Panc1 (cell line): ENCODE results near the gene ABCB4. TPM values are rescaled to one million over a fixed set of nuclear protein-coding genes. Genes with fewer than 3 reads are reported as not detected.

Source experiments
- ATAC-seq: fragments of 200-7000 bp; cut with Tn5 transposase; 2 replicates; pipeline ENCODE4 v1.9.1; 2020; ENCODE audit warnings: mild to moderate bottlenecking, moderate library complexity
- BruUV-seq: library from RNA; stranded (reverse); fragments of 400-500 nt; replicated peaks from 2 replicates; lab custom pipeline; 2021; lab: Mats Ljungman, UMichigan
- CTCF ChIA-PET: fragments of 300-600 bp; sonication (Branson Sonifier 250); formaldehyde crosslinking; loops from one replicate; lab custom pipeline; 2022; ENCODE audit warnings: antibody characterized with exemption; lab: Charles Lee
- POLR2A ChIA-PET: fragments of 300-600 bp; sonication (Branson Sonifier 250); formaldehyde crosslinking; loops from one replicate; lab custom pipeline; 2022; ENCODE audit warnings: antibody characterized with exemption; lab: Charles Lee
- DNase-seq: peaks from one replicate; pipeline ENCODE4 v3.0.0-alpha.2; 2010; ENCODE audit warnings: low read depth, low spot score
- H3K27ac ChIP-seq: 2 replicates; pipeline ENCODE4 v1.5.1; 2011; ENCODE audit warnings: mild to moderate bottlenecking, low read length, inconsistent platforms
- H3K27me3 ChIP-seq: fragments of 200-500 bp; sonication (Bioruptor generic); 2 replicates; pipeline ENCODE4 v1.6.0; 2014; ENCODE audit warnings: low read length, inconsistent platforms; ENCODE audit not compliant: control insufficient read depth, insufficient read depth
- H3K36me3 ChIP-seq: fragments of 200-500 bp; sonication (Bioruptor generic); 2 replicates; pipeline ENCODE4 v1.5.1; 2014; ENCODE audit warnings: inconsistent platforms, mild to moderate bottlenecking, low read length, moderate library complexity; ENCODE audit not compliant: control insufficient read depth, insufficient read depth
- H3K4me1 ChIP-seq: 2 replicates; pipeline ENCODE4 v1.5.1; 2011; ENCODE audit warnings: inconsistent platforms, mild to moderate bottlenecking, low read length, moderate library complexity; ENCODE audit not compliant: control insufficient read depth, insufficient read depth
- H3K4me3 ChIP-seq, 2 experiments: 2 replicates each; pipeline ENCODE4 v1.5.1; 2011 to 2012; ENCODE audit warnings: low read depth in 2 of 2, low read length in 2 of 2, mild to moderate bottlenecking in 2 of 2, inconsistent platforms in 1 of 2, moderate library complexity in 1 of 2
- H3K9me3 ChIP-seq: fragments of 200-500 bp; sonication (Bioruptor generic); 2 replicates; pipeline ENCODE4 v1.5.1; 2014; ENCODE audit warnings: low read depth, mild to moderate bottlenecking, inconsistent platforms, low read length, moderate library complexity; ENCODE audit not compliant: control insufficient read depth, insufficient read depth
- POLR2AphosphoS5 ChIP-seq: IDR thresholded peaks from 2 replicates; pipeline ENCODE4 v1.6.1; 2012; ENCODE audit warnings: mild to moderate bottlenecking, low read depth, low read length, moderate library complexity
- SIN3A ChIP-seq: IDR thresholded peaks from 2 replicates; pipeline ENCODE4 v1.6.1; 2012; ENCODE audit warnings: low read depth, mild to moderate bottlenecking, low read length, moderate library complexity, borderline replicate concordance; ENCODE audit not compliant: insufficient read depth
- TCF7L2 ChIP-seq: IDR thresholded peaks from 2 replicates; pipeline ENCODE4 v1.6.1; 2011; ENCODE audit warnings: mild to moderate bottlenecking, low read depth, low read length, inconsistent platforms
- in situ Hi-C: cut with HindIII; loops from 2 replicates; pipeline ENCODE4 v1.10.0; 2016; ENCODE audit warnings: low sequenced_read_pairs, low pct_unique_long_range_greater_than_20kb
- intact Hi-C: fragments of 100-400 bp; cut with micrococcal nuclease; formaldehyde crosslinking; loops from one replicate; pipeline ENCODE4 v1.10.0; 2022; ENCODE audit not compliant: unreplicated experiment
- total RNA-seq: library from RNA; stranded (reverse); gene quantifications from one replicate; pipeline ENCODE4 v1.2.1, GENCODE V29; 2021; ENCODE audit not compliant: unreplicated experiment
- TF ChIP-seq, protein P1 (sequence below), 2 experiments: IDR thresholded peaks; 2 replicates each; pipeline ENCODE4 v1.6.1; 2011 to 2012; ENCODE audit warnings: low read depth in 2 of 2, control low read depth in 1 of 2, low read length in 1 of 2, mild to moderate bottlenecking in 1 of 2, moderate library complexity in 1 of 2; ENCODE audit not compliant: insufficient read depth in 1 of 2
- TF ChIP-seq, protein P2 (sequence below): fragments of 450-650 bp; IDR thresholded peaks from 2 replicates; pipeline ENCODE4 v1.5.1; 2017; ENCODE audit warnings: mild to moderate bottlenecking

Gene ABCB4
- total RNA-seq, 1 experiment from 2014 or later = 0.18 TPM

DNA sequence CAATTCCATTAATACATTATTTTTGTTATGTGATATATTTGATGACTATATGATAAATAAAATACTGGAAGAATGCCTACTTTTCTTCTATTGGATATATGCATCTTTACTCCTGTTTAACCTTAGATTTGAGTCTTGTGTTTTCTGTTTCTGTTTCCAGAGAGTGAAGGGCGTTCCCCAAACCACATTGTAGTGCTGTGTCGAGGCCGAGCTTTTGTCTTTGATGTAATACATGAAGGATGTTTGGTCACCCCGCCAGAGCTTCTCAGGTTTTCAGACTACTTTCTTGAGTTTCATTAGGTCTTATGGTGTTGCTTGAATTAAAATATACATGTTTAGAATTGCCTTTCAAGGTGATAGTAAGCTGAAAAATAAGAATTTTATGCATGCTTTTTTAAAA is 106.3 kb downstream of the ABCB4 start:
- Histone ChIP-seq H3K4me3 (no peak overlapping the region), H3K27me3 (no peaks in the 10 kb centered on the region), H3K27ac (no peak overlapping the region), H3K9me3 (no peaks in the 10 kb centered on the region), H3K36me3 (no peaks in the 10 kb centered on the region), H3K4me1 (no peaks in the 10 kb centered on the region)
- CTCF ChIA-PET = no interaction called here
- in situ Hi-C loops = no loop called here
- POLR2A ChIA-PET = no interaction called here
- TF ChIP-seq, protein P1, sequence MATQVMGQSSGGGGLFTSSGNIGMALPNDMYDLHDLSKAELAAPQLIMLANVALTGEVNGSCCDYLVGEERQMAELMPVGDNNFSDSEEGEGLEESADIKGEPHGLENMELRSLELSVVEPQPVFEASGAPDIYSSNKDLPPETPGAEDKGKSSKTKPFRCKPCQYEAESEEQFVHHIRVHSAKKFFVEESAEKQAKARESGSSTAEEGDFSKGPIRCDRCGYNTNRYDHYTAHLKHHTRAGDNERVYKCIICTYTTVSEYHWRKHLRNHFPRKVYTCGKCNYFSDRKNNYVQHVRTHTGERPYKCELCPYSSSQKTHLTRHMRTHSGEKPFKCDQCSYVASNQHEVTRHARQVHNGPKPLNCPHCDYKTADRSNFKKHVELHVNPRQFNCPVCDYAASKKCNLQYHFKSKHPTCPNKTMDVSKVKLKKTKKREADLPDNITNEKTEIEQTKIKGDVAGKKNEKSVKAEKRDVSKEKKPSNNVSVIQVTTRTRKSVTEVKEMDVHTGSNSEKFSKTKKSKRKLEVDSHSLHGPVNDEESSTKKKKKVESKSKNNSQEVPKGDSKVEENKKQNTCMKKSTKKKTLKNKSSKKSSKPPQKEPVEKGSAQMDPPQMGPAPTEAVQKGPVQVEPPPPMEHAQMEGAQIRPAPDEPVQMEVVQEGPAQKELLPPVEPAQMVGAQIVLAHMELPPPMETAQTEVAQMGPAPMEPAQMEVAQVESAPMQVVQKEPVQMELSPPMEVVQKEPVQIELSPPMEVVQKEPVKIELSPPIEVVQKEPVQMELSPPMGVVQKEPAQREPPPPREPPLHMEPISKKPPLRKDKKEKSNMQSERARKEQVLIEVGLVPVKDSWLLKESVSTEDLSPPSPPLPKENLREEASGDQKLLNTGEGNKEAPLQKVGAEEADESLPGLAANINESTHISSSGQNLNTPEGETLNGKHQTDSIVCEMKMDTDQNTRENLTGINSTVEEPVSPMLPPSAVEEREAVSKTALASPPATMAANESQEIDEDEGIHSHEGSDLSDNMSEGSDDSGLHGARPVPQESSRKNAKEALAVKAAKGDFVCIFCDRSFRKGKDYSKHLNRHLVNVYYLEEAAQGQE (IDR thresholded peaks at IDR 0.05; ENCODE audit: insufficient read depth in 1 of 2, low read depth in 2 of 2, low read length in 1 of 2) = no peak
- no peak for TF ChIP-seq SIN3A
- no peak for TF ChIP-seq TCF7L2
- TF ChIP-seq, protein P2, sequence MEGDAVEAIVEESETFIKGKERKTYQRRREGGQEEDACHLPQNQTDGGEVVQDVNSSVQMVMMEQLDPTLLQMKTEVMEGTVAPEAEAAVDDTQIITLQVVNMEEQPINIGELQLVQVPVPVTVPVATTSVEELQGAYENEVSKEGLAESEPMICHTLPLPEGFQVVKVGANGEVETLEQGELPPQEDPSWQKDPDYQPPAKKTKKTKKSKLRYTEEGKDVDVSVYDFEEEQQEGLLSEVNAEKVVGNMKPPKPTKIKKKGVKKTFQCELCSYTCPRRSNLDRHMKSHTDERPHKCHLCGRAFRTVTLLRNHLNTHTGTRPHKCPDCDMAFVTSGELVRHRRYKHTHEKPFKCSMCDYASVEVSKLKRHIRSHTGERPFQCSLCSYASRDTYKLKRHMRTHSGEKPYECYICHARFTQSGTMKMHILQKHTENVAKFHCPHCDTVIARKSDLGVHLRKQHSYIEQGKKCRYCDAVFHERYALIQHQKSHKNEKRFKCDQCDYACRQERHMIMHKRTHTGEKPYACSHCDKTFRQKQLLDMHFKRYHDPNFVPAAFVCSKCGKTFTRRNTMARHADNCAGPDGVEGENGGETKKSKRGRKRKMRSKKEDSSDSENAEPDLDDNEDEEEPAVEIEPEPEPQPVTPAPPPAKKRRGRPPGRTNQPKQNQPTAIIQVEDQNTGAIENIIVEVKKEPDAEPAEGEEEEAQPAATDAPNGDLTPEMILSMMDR = no peak
- no peak for TF ChIP-seq POLR2AphosphoS5
- intact Hi-C loops = no loop called here
- BruUV-seq = no TSS peak
- ATAC-seq = no peak
- DNase-seq = no peak

DNA sequence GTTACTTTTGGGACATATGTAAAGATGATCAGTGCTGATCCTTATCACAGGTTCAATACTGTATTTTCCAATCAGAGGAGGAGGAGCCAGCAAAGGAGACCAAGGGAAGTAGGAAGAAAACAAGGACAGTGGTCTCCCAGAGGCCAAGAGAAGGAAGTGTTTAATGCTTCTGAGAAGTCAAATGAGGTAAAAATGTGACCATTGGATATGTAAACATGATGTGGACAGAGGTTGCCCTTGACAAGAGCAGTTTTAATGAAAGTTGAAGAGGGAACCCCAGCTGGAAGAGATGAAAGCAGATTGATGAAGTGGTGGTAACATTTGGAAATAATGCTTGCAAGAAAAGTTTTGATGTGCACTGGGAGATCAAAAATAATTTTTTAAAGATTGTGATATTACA is 111.2 kb downstream of the ABCB4 start:
- Histone ChIP-seq H3K36me3 (no peaks in the 10 kb centered on the region; the same call in 1 of the 2 replicates), H3K9me3 (no peaks in the 10 kb centered on the region), H3K4me1 (no peaks in the 10 kb centered on the region), H3K27ac (no peak overlapping the region), H3K27me3 (no peaks in the 10 kb centered on the region), H3K4me3 (no peak overlapping the region)
- CTCF ChIA-PET = no interaction called here
- POLR2A ChIA-PET = no interaction called here
- in situ Hi-C loops = no loop called here
- intact Hi-C loops = no loop called here
- no TSS peak for BruUV-seq
- no peak for DNase-seq
- TF ChIP-seq POLR2AphosphoS5 = no peak
- TF ChIP-seq, protein P2 = no peak
- no peak for TF ChIP-seq SIN3A
- TF ChIP-seq TCF7L2 = no peak
- TF ChIP-seq, protein P1 (IDR thresholded peaks at IDR 0.05; ENCODE audit: insufficient read depth in 1 of 2, low read depth in 2 of 2, low read length in 1 of 2) = no peak
- no peak for ATAC-seq
